ENCODE results near the gene ART5.
"Not testable (repeated sequence)": the region's sequence is repeated elsewhere in the genome, so short reads cannot be mapped to it uniquely, and the experiment has no call there.

The ART5 gene

DNA sequence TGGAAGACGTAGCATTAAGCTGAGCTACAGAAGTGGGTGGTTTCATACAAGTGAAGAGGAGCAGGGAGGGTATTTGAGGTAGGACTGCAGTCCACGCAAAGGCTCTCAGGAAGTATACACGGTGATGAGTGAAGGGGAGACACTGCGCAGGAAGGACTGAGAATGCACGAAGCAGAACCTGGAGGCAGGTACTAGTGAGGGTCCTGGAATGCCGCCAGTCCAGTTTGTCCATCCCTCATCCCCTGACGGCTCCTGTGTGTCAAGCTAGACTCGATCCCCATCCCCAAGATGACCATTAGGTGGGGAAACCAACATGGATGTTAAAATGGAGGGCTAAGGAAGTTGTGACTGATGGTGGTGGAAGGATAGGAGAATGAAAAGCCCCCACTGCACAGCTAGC, 23.8 kb downstream of the ART5 start:
- DNase-seq (ENCODE audit: low read depth, low spot score), result no peak

GRCh38 chr11:3616721-3617460, 24.9 kb downstream of the ART5 start:
- no peak for DNase-seq (ENCODE audit: low read depth, low spot score)

- DNase-seq (ENCODE audit: low read depth, low spot score), result no peak
Observed at GRCh38 chr11:3615998-3616397, 25.8 kb downstream of the ART5 start.

DNA sequence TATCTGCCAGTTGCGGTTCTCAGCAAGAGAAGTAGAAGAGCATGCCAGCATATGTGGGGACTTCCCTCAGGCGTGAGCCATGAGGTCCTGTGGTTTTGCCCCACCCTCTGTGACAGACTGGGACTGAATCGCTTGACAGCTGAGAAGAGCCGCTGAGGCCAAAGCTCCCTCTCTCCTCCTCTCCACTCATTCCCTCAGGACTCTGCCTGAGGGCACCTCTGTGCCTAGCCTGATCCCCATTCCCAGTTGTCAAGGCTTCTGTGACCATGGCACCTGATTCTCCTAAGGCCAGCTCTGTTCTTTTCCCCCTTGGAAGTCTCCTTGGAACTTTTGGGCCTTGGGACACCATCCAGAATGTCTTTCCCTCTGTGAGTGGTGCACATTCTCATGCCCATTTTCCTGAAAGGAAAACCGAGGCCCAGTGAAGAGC, 27.0 kb downstream of the ART5 start:
- no peak for DNase-seq (ENCODE audit: low read depth, low spot score)

DNA sequence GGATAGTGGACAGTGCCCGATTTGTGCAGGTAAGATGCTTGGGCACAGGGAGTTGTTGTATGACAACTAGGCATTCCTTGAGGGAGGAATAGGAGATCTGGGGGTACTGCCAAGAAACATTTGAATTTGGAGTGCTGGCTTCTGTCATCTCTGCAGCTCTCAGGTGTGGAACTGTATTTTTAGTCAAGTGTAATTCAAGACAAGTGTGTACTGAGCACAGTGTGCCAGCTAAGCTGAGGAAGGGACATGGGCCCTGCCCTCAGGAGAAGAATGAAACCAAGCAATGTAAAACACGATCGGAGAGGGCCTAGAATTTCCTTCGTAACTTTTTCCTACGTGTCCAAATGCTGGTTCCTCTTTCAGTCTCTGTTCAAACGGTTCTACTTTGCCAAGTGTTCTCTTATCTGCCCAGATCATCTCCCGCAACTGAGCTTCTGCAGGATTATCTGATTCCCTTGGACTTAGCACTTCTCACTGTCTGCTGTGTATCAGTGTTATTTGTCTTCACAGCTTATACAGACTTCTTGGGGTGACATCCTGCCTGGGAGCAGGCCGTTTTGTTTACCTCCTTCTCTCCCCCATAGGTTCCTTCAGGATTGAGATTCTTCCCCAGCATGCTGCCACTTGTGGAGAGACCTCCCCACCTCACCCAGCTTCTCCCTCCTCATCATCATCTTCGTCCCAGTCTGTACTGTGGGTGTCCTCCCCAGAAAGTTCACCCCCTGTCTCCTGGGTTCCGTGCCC, 27.6 kb downstream of the ART5 start:
- DNase-seq (ENCODE audit: low read depth, low spot score), result no peak

DNA sequence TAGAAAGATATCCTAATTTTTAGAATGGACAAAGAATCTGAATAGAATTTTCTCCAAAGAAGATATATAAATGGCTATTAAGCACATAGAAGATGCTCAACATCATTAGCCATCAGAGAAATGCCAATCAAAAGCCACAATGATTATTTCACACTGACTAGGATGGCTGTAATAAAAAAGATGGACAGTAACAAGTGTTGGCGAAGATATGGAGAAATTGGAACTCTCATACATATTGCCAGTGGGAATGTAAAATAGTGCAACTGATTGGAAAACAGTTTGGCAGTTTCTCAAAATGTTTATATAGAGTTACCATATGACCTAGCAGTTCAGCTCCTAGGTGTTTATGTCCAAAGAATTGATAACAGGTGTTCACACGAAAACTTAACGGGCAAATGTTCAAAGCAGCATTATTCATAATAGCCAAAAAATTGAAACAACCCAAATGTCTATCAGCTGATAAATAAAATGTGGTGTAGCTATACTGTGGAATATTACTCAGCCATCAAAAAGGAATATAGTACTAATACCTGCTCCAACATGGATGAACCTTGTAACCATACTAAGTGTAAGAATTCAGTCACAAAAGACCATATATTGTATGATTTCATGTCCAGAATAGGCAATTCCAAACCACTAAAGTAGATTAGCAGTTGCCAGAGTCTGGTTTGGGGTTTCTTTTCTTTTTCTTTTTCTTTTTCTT, 29.7 kb downstream of the ART5 start:
- no peak for DNase-seq (ENCODE audit: low read depth, low spot score)

DNA sequence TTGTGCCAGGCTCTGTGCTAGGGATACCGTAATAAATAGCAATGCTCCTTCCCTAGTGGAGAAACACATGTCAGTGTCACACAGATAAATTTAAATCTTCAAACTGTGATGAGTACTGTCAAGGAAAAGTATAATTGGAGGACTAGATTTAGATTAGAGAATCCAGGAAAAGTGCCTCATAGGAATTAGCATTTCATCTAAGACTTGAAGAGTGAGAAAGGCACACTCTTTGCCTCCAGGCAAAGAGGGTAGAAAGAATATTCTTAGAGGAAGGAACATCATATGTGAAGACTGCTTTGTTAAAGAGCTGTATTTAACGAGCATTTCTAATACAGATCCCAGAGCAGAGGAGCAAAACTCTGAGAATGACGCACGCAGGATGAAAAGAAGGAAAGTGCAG, 30.9 kb downstream of the ART5 start:
- DNase-seq (ENCODE audit: low read depth, low spot score), result no peak

DNA sequence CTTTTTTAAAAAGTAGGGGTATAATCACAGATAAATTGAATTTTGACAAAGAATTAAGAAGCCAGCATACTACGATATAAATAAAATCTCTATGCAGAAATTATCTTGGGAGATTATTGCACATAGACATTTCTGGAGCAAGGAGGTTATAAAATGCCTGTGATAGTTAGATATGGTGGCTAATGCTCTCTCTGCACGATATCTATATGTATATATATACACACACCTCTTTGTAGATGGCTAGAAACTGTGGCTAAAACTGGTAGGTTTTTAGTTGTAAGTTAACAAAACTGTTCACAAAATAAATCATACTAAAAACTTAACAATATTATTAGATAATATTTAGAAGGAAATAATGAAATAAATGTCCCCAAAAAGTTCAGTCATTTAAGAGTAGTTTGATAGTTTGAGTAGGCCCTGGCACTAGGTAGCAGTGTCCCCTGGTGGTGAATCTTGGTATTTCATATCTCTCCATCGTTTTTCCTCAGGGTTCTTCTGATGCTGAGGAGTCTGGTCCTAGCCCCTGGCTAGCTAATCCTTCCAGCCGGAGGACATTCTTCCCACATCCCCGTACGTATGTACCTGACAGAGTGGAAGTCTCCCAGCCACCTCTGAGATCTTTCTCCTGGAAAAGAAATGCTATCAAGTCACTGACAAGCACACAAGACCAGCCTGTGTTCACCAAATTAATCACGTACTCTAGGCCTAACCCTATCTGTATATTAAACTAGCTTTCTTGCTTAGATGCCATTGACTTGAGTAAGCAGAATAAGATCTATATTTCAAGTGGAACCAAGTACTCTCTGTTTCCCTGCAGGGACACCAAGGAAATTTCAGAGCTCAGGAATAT, 32.2 kb downstream of the ART5 start:
- DNase-seq (ENCODE audit: low read depth, low spot score), result no peak

DNA sequence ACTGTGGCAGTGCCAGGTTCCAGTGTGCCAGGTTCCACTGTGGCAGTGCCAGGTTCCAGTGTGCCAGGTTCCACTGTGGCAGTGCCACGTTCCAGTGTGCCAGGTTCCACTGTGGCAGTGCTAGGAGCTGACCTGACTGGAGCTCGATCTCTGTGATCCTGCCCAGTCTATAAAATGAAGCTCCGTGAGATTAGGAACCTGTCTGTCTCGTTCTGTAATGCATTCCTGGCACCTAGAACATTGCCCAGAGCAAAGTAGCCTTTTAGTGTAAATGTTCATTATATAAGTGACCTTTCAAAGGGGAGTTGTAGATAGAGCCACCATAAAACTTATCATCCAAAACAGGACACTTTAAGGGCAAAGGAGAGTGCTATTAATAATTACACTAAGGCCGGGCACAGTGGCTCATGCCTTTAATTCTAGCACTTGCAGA, 36.0 kb downstream of the ART5 start:
- DNase-seq (ENCODE audit: low read depth, low spot score), result no peak

- no peak for DNase-seq (ENCODE audit: low read depth, low spot score)
Observed at GRCh38 chr11:3605283-3605662, 36.5 kb downstream of the ART5 start.

DNA sequence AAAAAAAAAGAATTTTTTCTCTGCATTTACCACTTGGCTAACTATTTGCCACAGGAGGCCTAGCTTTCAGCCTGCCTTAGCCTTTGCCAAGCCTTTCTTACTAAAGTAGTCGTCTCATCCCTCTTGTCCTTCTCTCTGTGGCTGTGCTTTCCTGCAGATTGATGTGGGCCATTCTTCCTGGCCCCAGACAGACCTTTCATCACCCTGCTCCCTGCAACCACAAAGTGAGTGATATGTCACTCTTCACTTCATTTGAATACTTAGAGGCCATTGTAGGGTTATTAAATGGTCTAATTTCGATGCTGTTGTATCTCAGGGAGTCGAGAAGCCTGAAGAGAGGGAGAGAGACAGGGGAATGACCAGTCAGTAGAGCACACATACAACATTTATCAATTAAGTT, 37.6 kb downstream of the ART5 start:
- DNase-seq (ENCODE audit: low read depth, low spot score), result no peak

DNA sequence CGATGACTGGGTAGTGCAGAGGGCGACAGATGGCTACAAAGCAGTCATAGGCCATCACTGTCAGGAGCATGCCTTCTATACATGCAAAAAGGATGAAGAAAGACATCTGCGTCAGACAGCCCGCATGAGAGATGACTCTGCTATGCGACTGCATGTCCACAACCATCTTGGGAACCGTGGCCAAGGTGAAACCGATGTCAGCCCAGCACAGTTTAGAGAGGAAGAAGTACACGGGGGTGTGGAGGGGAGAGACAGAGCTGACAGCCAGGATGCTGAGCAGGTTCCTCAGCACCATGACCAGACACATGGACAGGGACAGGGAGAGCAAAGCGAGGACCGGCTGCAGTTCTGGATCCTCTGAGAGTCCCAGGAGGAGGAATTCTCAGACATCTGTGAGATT, 41.6 kb downstream of the ART5 start:
- DNase-seq (ENCODE audit: low read depth, low spot score), result not testable (repeated sequence)

- DNase-seq (ENCODE audit: low read depth, low spot score), result not testable (repeated sequence)
Observed at GRCh38 chr11:3597743-3598142, 44.0 kb downstream of the ART5 start.

GRCh38 chr11:3591326-3591725, 50.5 kb downstream of the ART5 start:
- not testable (repeated sequence) for DNase-seq (ENCODE audit: low read depth, low spot score)

- DNase-seq (ENCODE audit: low read depth, low spot score), result not testable (repeated sequence)
Observed at GRCh38 chr11:3590193-3590592, 51.6 kb downstream of the ART5 start.

DNA sequence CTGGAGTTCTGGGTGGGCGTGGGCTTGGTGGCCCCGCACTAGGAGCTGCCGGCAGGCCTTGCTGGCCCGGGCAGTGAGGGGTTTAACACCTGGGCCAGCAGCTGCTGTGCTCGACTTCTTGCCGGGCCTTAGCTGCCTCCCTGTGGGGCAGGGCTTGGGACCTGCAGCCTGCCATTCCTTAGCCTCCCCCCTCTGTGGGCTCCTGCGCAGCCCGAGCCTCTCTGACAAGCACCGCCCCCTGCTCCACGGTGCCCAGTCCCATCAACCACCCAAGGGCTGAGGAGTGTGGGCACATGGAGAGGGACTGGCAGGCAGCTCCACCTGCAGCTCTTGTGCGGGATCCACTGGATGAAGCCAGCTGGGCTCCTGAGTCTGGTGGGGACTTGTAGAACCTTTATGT, 53.0 kb downstream of the ART5 start:
- not testable (repeated sequence) for DNase-seq (ENCODE audit: low read depth, low spot score)

Data from activated CD4-positive, CD25-positive, alpha-beta regulatory T cell treated with anti-CD3 and anti-CD28 coated beads, Interleukin-2, amount 50 U/mL, for 16 hours (primary cell).